ENCODE results near the gene KIF26A. TPM values are rescaled to one million over a fixed set of nuclear protein-coding genes. Genes with fewer than 3 reads are reported as not detected.

KIF26A gene
- total RNA-seq, 3 donors from 2014 or later = 1.4 to 4.6 (median 2.2) TPM

- H3K27me3 ChIP-seq = peaks cover 0 to 64% of the 10 kb centered on the region in 2 donors
- peak; percentile 24 to 67 for DNase-seq (ENCODE audit: low spot score in 2 of 2)
- peak overlapping the region in 1 of 2 donors; percentile 43 for H3K27ac ChIP-seq
Observed at GRCh38 chr14:104137297-104138097, 890 bp upstream of the KIF26A start.

GRCh38 chr14:104138718-104139459 lies 502 bp downstream of the KIF26A start:
- intact Hi-C loops (cut with DNase I; ENCODE audit: low total_unique reads) = loop anchor here (10.0 kb wide), 1 partner anchor 426 kb away; no protein-coding TSS in a partner anchor
- Histone ChIP-seq H3K36me3 (no peaks in the 10 kb centered on the region), H3K27ac (peak overlapping the region in 1 of 2 donors; percentile 43), H3K4me3 (peak overlapping the region; percentile 40 to 83 (median 59)), H3K27me3 (peaks cover 0 to 60% of the 10 kb centered on the region in 2 donors), H3K9me3 (no peaks in the 10 kb centered on the region), H3K4me1 (peaks cover 10 to 15% of the 10 kb centered on the region in 2 donors)
- no peak for DNase-seq (ENCODE audit: low spot score in 2 of 2)
- TF ChIP-seq POLR2AphosphoS5 (IDR thresholded peaks at IDR 0.05) = no peak
- no peak for TF ChIP-seq POLR2A (IDR thresholded peaks at IDR 0.05)
- no peak for TF ChIP-seq CTCF (IDR thresholded peaks at IDR 0.05)

More at GRCh38 chr14:104137297-104138097, 890 bp upstream of the KIF26A start:
- H3K4me3 ChIP-seq = peak overlapping the region; percentile 40 to 83 (median 59)
- TF ChIP-seq POLR2A (IDR thresholded peaks at IDR 0.05) (no peak), CTCF (IDR thresholded peaks at IDR 0.05) (peak; percentile 47 to 86 (median 77))
- no peaks in the 10 kb centered on the region for H3K9me3 ChIP-seq
- H3K4me1 ChIP-seq = peaks cover 10 to 15% of the 10 kb centered on the region in 2 donors
- intact Hi-C loops (cut with DNase I; ENCODE audit: low total_unique reads) = loop anchor here (10.0 kb wide), 1 partner anchor 427 kb away; no protein-coding TSS in a partner anchor
- H3K36me3 ChIP-seq = no peaks in the 10 kb centered on the region

GRCh38 chr14:104139460-104140212 lies 1.2 kb downstream of the KIF26A start:
- TF ChIP-seq POLR2A (IDR thresholded peaks at IDR 0.05) = no peak
- no peak for TF ChIP-seq POLR2AphosphoS5 (IDR thresholded peaks at IDR 0.05)
- TF ChIP-seq CTCF (IDR thresholded peaks at IDR 0.05) = no peak
- peak overlapping the region in 1 of 2 donors; percentile 7 for H3K27ac ChIP-seq
- DNase-seq (ENCODE audit: low spot score in 2 of 2) = peak in 1 of 2 donors; percentile 34
- intact Hi-C loops (cut with DNase I; ENCODE audit: low total_unique reads) = loop anchor here (10.0 kb wide), 1 partner anchor 425 kb away; no protein-coding TSS in a partner anchor
- H3K4me1 ChIP-seq = peaks cover 10 to 15% of the 10 kb centered on the region in 2 donors
- H3K27me3 ChIP-seq = peaks cover 0 to 53% of the 10 kb centered on the region in 2 donors
- no peaks in the 10 kb centered on the region for H3K36me3 ChIP-seq
- peak overlapping the region; percentile 40 to 83 (median 59) for H3K4me3 ChIP-seq
- H3K9me3 ChIP-seq = no peaks in the 10 kb centered on the region

GRCh38 chr14:104140213-104140462 lies 1.8 kb downstream of the KIF26A start:
- no peak for DNase-seq (ENCODE audit: low spot score in 2 of 2)
- H3K9me3 ChIP-seq = no peaks in the 10 kb centered on the region
- H3K27me3 ChIP-seq = peaks cover 0 to 48% of the 10 kb centered on the region in 2 donors
- TF ChIP-seq CTCF (IDR thresholded peaks at IDR 0.05) (no peak), POLR2AphosphoS5 (IDR thresholded peaks at IDR 0.05) (no peak), POLR2A (IDR thresholded peaks at IDR 0.05) (no peak)
- peak overlapping the region in 2 of 3 donors; percentile 59 to 83 for H3K4me3 ChIP-seq
- intact Hi-C loops (cut with DNase I; ENCODE audit: low total_unique reads) = no loop called here
- no peaks in the 10 kb centered on the region for H3K36me3 ChIP-seq
- no peak overlapping the region for H3K27ac ChIP-seq
- H3K4me1 ChIP-seq = peaks cover 10 to 15% of the 10 kb centered on the region in 2 donors

Data from breast epithelium (tissue), 4 donors.